KG1 (cell line): ENCODE data around the gene FASTK.
A peak's percentile ranks its signal among the peaks of the same experiment; 100 is the strongest.
"Not testable (repeated sequence)": the region's sequence is repeated elsewhere in the genome, so short reads cannot be mapped to it uniquely, and the experiment has no call there.

Experiments used
- DNase-seq: peaks from one replicate; lab custom pipeline; 2025; lab: John Stamatoyannopoulos, UW

FASTK gene

GRCh38 chr7:151046603-151047573, 33.7 kb downstream of the FASTK start:
- DNase-seq: no peak

DNA sequence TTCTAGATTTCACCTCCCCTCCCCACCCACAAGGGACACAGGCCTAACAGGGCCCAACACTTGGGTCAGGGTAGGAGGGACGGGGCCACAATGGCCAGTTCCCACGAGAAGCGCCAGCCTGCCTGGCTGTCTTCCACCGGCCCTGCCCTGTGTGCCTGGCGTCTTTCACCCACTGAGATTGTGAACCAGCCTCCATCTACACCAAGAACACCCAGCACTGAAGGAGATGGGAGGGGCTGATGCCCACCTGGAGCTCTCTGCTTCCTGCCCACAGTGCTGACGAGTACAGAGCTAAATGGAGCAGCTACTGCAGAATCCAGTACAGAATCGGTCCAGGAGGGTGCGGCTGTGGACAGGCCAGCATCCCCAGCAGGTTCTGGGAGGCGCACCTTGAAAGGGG, 34.6 kb downstream of the FASTK start:
- no peak for DNase-seq

DNA sequence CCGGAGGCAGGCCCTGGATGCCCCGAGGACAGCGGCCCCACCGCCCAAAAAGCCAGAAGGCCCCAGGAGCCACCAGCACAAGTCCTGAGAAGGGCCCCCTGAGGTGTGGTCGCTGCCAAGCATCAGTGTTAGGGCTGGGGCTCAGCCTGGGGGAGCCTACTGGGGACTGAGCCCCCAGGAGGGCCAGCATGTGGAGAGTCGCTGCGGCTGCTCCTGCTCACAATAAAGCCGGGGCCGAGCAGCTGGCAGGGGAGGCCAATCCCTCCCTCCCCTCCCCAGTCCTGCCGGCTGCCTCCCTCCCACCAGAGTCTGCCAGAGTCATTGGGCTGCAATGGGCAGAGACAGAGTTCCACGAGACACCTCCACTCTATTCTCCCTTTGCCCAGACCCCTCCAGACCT, 35.3 kb downstream of the FASTK start:
- no peak for DNase-seq

DNA sequence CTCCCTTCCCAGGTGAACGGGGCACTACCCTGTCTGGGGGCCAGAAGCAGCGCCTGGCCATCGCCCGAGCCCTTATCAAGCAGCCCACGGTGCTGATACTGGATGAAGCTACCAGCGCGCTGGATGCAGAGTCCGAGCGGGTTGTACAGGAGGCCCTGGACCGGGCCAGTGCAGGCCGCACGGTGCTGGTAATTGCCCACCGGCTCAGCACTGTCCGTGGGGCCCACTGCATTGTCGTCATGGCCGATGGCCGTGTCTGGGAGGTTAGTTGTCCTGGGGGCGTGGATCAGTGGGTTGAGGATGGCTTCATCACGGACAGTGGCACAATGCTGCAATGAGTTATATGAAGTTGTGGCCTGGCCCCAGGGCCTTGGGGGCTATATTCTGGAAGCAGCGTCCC, 36.6 kb downstream of the FASTK start:
- no peak for DNase-seq

GRCh38 chr7:151043449-151043848, 37.2 kb downstream of the FASTK start:
- not testable (repeated sequence) for DNase-seq

DNA sequence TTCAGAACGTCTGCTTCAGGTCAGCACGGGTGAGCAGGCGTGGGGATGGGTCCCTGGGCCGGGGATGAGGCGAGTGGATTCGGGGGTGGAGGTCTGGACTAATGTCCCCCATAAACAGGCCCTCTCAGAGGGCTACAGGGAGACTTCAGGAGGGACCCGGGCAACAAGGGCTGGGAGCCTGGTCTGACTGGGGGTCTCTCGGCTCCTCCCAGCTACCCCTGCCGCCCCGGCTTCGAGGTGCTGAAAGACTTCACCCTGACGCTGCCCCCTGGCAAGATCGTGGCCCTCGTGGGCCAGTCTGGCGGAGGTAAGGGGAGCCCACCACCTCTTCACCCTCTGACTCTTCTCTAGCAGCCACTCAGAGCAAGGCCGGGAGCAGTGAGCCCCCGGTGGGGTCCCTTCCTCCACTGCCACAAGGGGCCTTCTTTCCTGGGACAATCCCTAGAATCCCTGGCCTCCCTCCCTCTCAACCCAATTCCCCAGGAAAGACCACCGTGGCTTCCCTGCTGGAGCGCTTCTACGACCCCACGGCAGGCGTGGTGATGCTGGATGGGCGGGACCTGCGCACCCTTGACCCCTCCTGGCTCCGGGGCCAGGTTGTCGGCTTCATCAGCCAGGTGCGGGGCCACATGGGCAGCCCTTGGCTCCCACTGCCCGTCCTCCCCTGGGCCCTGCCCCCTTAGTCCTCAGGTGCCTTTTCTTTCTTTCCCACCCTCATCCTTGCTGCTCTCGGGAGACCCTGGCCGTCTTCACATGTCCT, 39.8 kb downstream of the FASTK start:
- no peak for DNase-seq

DNA sequence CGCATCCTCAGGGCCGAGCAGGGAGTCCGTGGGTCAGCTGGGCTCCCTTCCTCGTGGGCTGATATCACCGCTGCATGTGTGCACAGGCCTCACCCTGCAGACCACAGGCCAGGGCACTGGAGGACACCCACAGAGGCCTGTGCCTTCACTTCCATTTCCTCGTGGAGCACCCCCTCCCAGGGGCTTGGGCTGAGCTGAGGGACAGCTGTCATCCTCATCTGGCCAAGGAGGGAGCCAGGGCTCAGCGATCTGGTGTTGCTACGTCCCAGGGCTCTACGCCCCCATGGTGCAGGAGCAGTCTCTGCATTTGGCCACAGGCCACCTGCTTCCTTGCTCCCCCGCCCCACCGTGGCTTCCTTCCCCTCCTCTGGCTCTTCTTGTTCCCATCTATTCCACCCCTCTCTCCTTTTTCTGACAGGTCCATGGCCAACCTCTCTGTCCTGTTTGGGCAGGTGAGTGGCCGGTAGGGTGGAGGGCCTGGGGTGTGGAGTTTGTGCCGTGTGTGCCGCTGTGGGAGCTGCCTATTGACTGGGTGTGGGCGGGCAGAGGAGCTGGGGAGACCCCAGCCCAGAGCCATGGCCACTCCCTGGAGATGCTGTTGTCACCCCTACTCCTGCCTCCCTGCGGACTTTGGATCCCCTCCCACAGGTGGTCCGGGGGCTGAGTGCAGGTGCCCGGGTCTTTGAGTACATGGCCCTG, 40.6 kb downstream of the FASTK start:
- no peak for DNase-seq

- DNase-seq: peak; percentile 27
Measured at GRCh38 chr7:151038951-151039849, 41.4 kb downstream of the FASTK start.

GRCh38 chr7:151035902-151036301, 44.7 kb downstream of the FASTK start:
- no peak for DNase-seq

GRCh38 chr7:151035026-151035717, 45.4 kb downstream of the FASTK start:
- no peak for DNase-seq

DNA sequence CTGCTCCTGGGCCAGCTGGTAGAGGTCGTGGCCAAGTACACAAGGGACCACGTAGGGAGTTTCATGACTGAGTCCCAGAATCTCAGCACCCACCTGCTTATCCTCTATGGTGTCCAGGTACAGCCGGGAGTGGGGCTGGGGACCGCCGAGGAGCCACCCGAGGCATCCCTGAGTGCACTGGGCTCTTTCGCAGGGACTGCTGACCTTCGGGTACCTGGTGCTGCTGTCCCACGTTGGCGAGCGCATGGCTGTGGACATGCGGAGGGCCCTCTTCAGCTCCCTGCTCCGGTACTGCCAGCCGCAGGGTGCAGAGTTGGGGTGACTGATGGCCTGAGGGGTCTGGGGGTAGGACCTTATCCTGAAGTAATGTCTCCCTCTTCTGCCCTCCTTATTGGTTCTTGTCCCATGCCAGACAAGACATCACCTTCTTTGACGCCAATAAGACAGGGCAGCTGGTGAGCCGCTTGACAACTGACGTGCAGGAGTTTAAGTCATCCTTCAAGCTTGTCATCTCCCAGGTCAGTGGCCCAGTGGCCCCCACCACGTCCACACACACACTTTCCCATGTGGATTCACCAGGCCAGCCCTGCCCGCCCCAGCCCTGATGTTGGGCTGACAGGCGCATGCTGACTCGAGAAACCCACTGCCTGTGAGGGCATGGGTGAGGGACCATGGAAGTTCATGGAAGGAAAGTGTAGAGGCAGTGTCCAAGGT, 46.1 kb downstream of the FASTK start:
- DNase-seq: no peak

DNA sequence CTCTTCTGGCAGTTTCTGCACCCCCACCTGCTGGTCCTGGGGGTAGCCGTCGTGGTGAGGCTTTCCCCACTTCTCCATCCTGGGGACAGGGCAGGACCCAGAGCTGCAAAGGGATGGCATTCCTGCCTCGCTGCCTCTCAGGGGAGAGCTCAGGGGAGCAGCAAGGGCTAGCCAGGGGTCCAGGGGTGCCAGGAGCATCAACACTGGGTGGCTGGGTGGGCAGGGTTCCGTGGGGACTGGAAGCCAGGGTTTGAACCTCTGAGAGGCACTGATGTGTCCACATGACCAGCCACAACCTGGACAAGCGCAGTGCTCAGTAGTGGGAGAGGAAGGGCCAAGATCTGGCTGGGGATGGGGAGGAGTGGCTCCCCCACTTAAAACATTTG, 46.8 kb downstream of the FASTK start:
- DNase-seq: no peak

DNA sequence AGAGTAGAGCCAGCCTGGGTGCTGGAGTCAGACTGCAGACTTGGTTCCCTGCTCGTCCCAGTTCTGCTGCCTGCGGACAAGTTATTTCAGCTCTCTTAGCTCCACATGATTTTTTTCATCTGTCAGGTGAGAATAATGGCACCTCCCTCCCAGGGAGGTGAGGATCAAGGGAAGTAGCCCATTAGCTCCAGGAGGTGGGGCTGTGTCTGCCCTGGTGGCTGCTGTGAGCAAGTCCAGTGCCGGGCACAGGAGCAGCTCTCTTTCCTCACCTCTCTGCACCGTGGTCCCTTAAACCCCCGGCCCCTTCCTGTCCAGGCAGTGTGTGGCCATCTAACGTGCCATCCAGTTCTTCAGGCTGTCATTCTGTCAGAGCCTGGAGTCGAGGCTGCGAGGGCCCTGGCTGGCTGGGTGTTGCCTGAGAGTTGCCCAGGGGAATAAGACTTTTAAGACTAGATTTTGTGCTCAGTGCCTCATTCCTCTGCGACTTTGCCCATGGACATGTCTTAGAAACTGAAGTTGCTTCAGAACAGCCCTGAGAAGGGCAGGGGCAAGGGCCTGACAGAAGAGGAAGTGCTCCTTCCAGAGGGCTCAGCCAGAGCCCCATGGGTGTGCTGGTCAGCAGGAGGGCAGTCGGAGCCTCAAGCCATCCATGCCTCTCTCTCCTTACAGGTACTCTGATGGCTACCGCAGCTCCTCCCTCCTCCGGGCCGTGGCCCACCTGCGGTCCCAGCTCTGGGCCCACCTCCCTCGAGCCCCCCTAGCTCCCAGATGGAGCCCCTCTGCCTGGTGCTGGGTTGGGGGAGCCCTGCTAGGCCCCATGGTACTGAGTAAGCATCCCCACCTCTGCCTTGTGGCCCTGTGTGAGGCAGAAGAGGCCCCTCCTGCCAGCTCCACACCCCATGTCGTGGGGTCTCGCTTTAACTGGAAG, 47.4 kb downstream of the FASTK start:
- DNase-seq: no peak

DNA sequence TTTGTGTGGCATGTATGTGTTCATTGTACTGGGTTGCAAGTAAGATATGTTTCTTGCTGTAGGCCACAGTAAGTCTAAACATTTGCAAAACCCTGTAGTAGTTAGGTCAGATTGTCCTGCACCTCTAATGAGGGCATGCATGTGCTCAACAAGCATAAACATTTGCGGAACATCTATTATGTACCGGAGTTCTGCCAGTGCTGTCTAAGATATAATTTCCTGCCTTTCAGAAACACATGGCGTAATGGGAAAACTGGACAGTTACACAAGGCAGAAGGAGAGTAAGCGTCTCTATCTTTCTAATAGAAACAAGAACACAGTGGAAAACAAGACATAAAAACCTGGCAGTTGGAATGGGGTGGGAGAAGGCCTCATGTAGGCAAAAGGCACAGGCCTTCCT, 49.6 kb downstream of the FASTK start:
- no peak for DNase-seq

GRCh38 chr7:151028948-151029501, 51.6 kb downstream of the FASTK start:
- no peak for DNase-seq

GRCh38 chr7:151028131-151028947, 52.3 kb downstream of the FASTK start, which contains the start of gene ABCB8:
ABCB8 (plus strand) TSS chr7:151028450; CDS start chr7:151028516, 66 bp downstream.
- DNase-seq: peak; percentile 43

DNA sequence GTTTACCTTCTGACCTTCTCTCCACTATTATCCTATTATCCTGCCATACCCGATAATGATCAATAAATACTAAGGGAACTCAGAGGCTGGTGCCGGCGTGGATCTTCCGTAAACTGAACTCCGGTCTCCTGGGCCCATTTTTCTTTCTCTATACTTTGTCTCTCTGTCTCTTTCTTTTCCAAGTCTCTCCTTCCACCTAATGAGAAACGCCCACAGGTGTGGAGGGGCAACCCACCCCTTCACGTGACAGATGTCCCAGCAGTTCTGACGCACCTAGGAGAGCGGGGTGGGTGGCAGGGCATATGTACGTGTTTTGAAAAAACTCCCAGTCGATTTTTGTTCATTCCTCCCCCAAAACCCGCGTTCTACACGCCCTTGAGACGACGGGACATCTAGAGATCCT, 52.9 kb downstream of the FASTK start:
- not testable (repeated sequence) for DNase-seq
